ENCODE data around the gene SLC1A3. TPM values are rescaled to one million over a fixed set of nuclear protein-coding genes. Genes with fewer than 3 reads are reported as not detected.

The SLC1A3 gene
- total and polyA plus RNA-seq, 12 donors: 10.0 to 94.1 (median 43.2) TPM

DNA sequence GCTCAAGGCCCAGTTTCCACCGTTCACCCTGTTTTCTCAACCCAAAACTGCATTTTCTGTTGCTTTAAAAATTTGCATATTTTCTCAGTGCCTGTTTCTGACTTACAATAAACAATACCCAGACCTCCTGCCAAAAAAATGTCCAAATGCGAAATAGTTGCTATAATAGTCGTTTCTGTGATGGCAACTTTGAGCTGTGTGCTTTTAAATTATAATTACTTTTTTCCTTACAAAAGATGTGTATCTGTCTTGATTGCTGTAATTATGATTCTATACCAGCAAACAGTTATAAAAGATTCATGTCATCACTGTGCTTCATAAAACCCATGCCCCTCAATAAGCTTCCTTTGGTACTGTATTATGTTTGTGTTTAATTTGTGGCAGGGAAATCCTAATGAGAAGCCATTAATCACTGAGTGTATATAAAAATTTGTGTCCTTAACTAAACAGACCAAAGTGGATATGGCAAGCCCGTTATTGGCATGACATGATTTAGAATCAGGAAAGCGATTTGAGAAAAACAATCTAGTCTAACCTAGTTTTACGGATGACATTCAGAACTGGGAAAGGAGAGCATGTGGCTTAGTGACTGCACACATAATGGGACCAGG lies 5.4 kb upstream of the SLC1A3 start:
- intact Hi-C loops (cut with DNase I): no loop called here
- Histone ChIP-seq H3K27ac (no peak overlapping the region), H3K9me3 (replicated peaks in 1 of 3) (no peaks in the 10 kb centered on the region), H3K36me3 (replicated peaks in 1 of 2) (no peaks in the 10 kb centered on the region), H3K4me3 (no peak overlapping the region), H3K27me3 (no peaks in the 10 kb centered on the region), H3K4me1 (replicated peaks in 1 of 2) (no peaks in the 10 kb centered on the region)
- WGBS, 4 donors: 60 to 70% (median 67%) methylated on average over 6 of the region's 6 CpGs
- no peak for TF ChIP-seq CTCF (IDR thresholded peaks at IDR 0.05)
- TF ChIP-seq POLR2A (IDR thresholded peaks at IDR 0.05): no peak
- no peak for DNase-seq

GRCh38 chr5:36602704-36603321 lies 3.6 kb upstream of the SLC1A3 start:
- intact Hi-C loops (cut with DNase I): no loop called here
- H3K27me3 ChIP-seq: no peaks in the 10 kb centered on the region
- 71 to 84% (median 74%) methylated on average over 5 of the region's 5 CpGs for WGBS, 4 donors

GRCh38 chr5:36605241-36605640 lies 1.2 kb upstream of the SLC1A3 start:
- Histone ChIP-seq H3K9me3 (replicated peaks in 1 of 3) (no peaks in the 10 kb centered on the region), H3K4me3 (no peak overlapping the region), H3K4me1 (replicated peaks in 1 of 2) (peaks cover 0 to 9% of the 10 kb centered on the region in 2 donors), H3K27me3 (no peaks in the 10 kb centered on the region), H3K27ac (no peak overlapping the region), H3K36me3 (replicated peaks in 1 of 2) (no peaks in the 10 kb centered on the region)
- DNase-seq: no peak
- no peak for TF ChIP-seq CTCF (IDR thresholded peaks at IDR 0.05)
- no peak for TF ChIP-seq POLR2A (IDR thresholded peaks at IDR 0.05)
- intact Hi-C loops (cut with DNase I): no loop called here

More at GRCh38 chr5:36602704-36603321, 3.6 kb upstream of the SLC1A3 start:
- no peak overlapping the region for H3K4me3 ChIP-seq
- TF ChIP-seq CTCF (IDR thresholded peaks at IDR 0.05): no peak
- TF ChIP-seq POLR2A (IDR thresholded peaks at IDR 0.05): no peak
- peak in 1 of 7 donors; percentile 33 for DNase-seq
- H3K4me1 ChIP-seq (replicated peaks in 1 of 2): peaks cover 0 to 9% of the 10 kb centered on the region in 2 donors
- H3K27ac ChIP-seq: no peak overlapping the region
- no peaks in the 10 kb centered on the region for H3K36me3 ChIP-seq (replicated peaks in 1 of 2)
- no peaks in the 10 kb centered on the region for H3K9me3 ChIP-seq (replicated peaks in 1 of 3)

DNA sequence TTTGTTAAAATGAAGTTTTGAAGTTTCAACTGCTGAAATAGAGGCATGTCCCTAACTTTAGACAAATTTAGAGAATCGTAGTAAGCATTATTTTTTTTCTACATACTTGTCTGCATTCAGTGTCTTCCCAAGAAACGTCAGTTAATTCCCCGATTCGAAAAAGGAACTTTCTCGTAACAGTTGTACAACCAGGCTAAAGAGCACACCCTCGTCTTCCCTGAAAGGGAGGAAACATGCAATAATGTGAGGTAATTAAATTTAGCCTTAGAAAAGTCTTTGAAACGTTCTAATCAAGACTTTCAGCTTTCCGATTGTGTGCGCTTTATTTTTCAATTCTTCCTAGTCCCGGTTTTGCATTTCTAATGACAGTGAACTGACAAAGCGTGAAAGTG lies 374 bp upstream of the SLC1A3 start:
- intact Hi-C loops (cut with DNase I): no loop called here
- H3K27ac ChIP-seq: peak overlapping the region in 3 of 5 donors; percentile 25 to 61 (median 30)
- WGBS, 4 donors: 5 to 11% (median 6%) methylated on average over 11 of the region's 11 CpGs

More for the DNA sequence above, 374 bp upstream of the SLC1A3 start:
- H3K4me3 ChIP-seq: peak overlapping the region in 2 of 4 donors; percentile 22 to 43
- H3K36me3 ChIP-seq (replicated peaks in 1 of 2): no peaks in the 10 kb centered on the region
- peaks cover 0 to 9% of the 10 kb centered on the region in 2 donors for H3K4me1 ChIP-seq (replicated peaks in 1 of 2)
- H3K9me3 ChIP-seq (replicated peaks in 1 of 3): no peaks in the 10 kb centered on the region
- no peak for DNase-seq
- TF ChIP-seq POLR2A (IDR thresholded peaks at IDR 0.05) (no peak), CTCF (IDR thresholded peaks at IDR 0.05) (no peak)
- H3K27me3 ChIP-seq: no peaks in the 10 kb centered on the region
